HEK293 (cell line): ENCODE data around the gene EREG.
"Not testable (repeated sequence)": the region's sequence is repeated elsewhere in the genome, so short reads cannot be mapped to it uniquely, and the experiment has no call there.

Experiments
- CTCF ChIA-PET: fragments of 350-600 bp; formaldehyde crosslinking; extraction: SDS; loops from one replicate; lab custom pipeline; 2021; ENCODE audit warnings: antibody characterized with exemption; lab: Yijun Ruan, JAX
- POLR2A ChIA-PET: fragments of 300-600 bp; formaldehyde crosslinking; extraction: SDS; loops from one replicate; lab custom pipeline; 2020; ENCODE audit warnings: antibody characterized with exemption, inconsistent platforms; lab: Yijun Ruan, JAX
- H3K27ac ChIP-seq: fragments of 200-500 bp; sonication (Bioruptor generic); 2 replicates; pipeline ENCODE4 v1.5.1; 2014; ENCODE audit warnings: low read depth, low read length, control low read depth, inconsistent platforms; ENCODE audit errors: extremely low read depth
- H3K36me3 ChIP-seq, 2 experiments: fragments of 200-500 bp in 1 of 2; sonication (Bioruptor generic) in 1 of 2; 1 replicate in 1 of 2; 2 replicates in 1 of 2; pipeline ENCODE4 v1.5.1; 2014 to 2017; ENCODE audit warnings: inconsistent platforms in 2 of 2, low read length in 2 of 2; ENCODE audit not compliant: control insufficient read depth in 2 of 2, insufficient read depth in 1 of 2
- H3K4me1 ChIP-seq: fragments of 200-500 bp; sonication (Bioruptor generic); 2 replicates; pipeline ENCODE4 v1.5.1; 2014; ENCODE audit warnings: mild to moderate bottlenecking, low read length, inconsistent platforms; ENCODE audit not compliant: control insufficient read depth, insufficient read depth
- H3K4me3 ChIP-seq: 2 replicates; pipeline ENCODE4 v1.5.1; 2011; ENCODE audit warnings: low read depth, mild to moderate bottlenecking, control low read depth, low read length, moderate library complexity
- H3K9me3 ChIP-seq: fragments of 200-500 bp; sonication (Bioruptor generic); 2 replicates; pipeline ENCODE4 v1.5.1; 2014; ENCODE audit warnings: low read depth, low read length, inconsistent platforms; ENCODE audit not compliant: control insufficient read depth, insufficient read depth
- OSR2 ChIP-seq: fragments of 450-650 bp; formaldehyde crosslinking; IDR thresholded peaks from 2 replicates; pipeline ENCODE4 v1.5.1; 2016; ENCODE audit warnings: missing biosample characterization, missing genetic modification characterization
- SP7 ChIP-seq: fragments of 450-650 bp; formaldehyde crosslinking; IDR thresholded peaks from 2 replicates; pipeline ENCODE4 v1.5.1; 2016; ENCODE audit warnings: missing biosample characterization, missing genetic modification characterization
- ZBTB1 ChIP-seq: fragments of 450-650 bp; formaldehyde crosslinking; IDR thresholded peaks from 2 replicates; pipeline ENCODE4 v1.5.1; 2016; ENCODE audit warnings: missing biosample characterization, missing genetic modification characterization
- ZFP69B ChIP-seq: fragments of 450-650 bp; formaldehyde crosslinking; IDR thresholded peaks from 2 replicates; pipeline ENCODE4 v1.5.1; 2016; ENCODE audit warnings: missing biosample characterization, missing genetic modification characterization
- ZNF121 ChIP-seq: fragments of 450-650 bp; formaldehyde crosslinking; IDR thresholded peaks from 2 replicates; pipeline ENCODE4 v1.5.1; 2016; ENCODE audit warnings: missing biosample characterization, missing genetic modification characterization
- ZNF157 ChIP-seq: fragments of 450-650 bp; formaldehyde crosslinking; IDR thresholded peaks from 2 replicates; pipeline ENCODE4 v1.5.1; 2016; ENCODE audit warnings: missing biosample characterization, missing genetic modification characterization
- ZNF184 ChIP-seq: fragments of 450-650 bp; IDR thresholded peaks from 2 replicates; pipeline ENCODE4 v1.5.1; 2018; ENCODE audit warnings: missing biosample characterization, mild to moderate bottlenecking, missing genetic modification characterization
- ZNF19 ChIP-seq: fragments of 450-650 bp; formaldehyde crosslinking; IDR thresholded peaks from 2 replicates; pipeline ENCODE4; 2016; ENCODE audit warnings: missing biosample characterization, missing genetic modification characterization, low read depth
- ZNF2 ChIP-seq: fragments of 450-650 bp; formaldehyde crosslinking; IDR thresholded peaks from 2 replicates; pipeline ENCODE4 v1.5.1; 2016; ENCODE audit warnings: missing biosample characterization, missing genetic modification characterization
- ZNF239 ChIP-seq: fragments of 450-650 bp; formaldehyde crosslinking; IDR thresholded peaks from 2 replicates; pipeline ENCODE4 v1.5.1; 2016; ENCODE audit warnings: missing biosample characterization, missing genetic modification characterization
- ZNF473 ChIP-seq: fragments of 450-650 bp; formaldehyde crosslinking; IDR thresholded peaks from 2 replicates; pipeline ENCODE4 v1.5.1; 2017; ENCODE audit warnings: missing biosample characterization, missing genetic modification characterization
- ZNF514 ChIP-seq: fragments of 450-650 bp; formaldehyde crosslinking; IDR thresholded peaks from 2 replicates; pipeline ENCODE4 v1.5.1; 2016; ENCODE audit warnings: missing biosample characterization, missing genetic modification characterization
- ZNF529 ChIP-seq: fragments of 450-650 bp; formaldehyde crosslinking; IDR thresholded peaks from 2 replicates; pipeline ENCODE4 v1.5.1; 2017; ENCODE audit warnings: missing genetic modification characterization, missing biosample characterization; ENCODE audit not compliant: insufficient replicate concordance
- ZNF555 ChIP-seq: fragments of 450-650 bp; formaldehyde crosslinking; conservative IDR thresholded peaks from 2 replicates; pipeline ENCODE4 v1.5.1; 2017; ENCODE audit warnings: missing biosample characterization, mild to moderate bottlenecking, missing genetic modification characterization, inconsistent platforms
- ZNF558 ChIP-seq: fragments of 450-650 bp; formaldehyde crosslinking; IDR thresholded peaks from 2 replicates; pipeline ENCODE4 v1.5.1; 2016; ENCODE audit warnings: missing biosample characterization, missing genetic modification characterization
- ZNF621 ChIP-seq: fragments of 450-650 bp; formaldehyde crosslinking; IDR thresholded peaks from 2 replicates; pipeline ENCODE4 v1.5.1; 2017; ENCODE audit warnings: missing biosample characterization, missing genetic modification characterization
- ZNF76 ChIP-seq: fragments of 450-650 bp; formaldehyde crosslinking; IDR thresholded peaks from 2 replicates; pipeline ENCODE4; 2016; ENCODE audit warnings: low read depth, missing biosample characterization, missing genetic modification characterization, borderline replicate concordance
- ZSCAN30 ChIP-seq: fragments of 450-650 bp; IDR thresholded peaks from 2 replicates; pipeline ENCODE4 v1.5.1; 2018; ENCODE audit warnings: missing biosample characterization, mild to moderate bottlenecking, missing genetic modification characterization, moderate library complexity
- TF ChIP-seq, protein P1 (sequence below): fragments of 450-650 bp; formaldehyde crosslinking; IDR thresholded peaks from 2 replicates; pipeline ENCODE4 v1.5.0; 2017; ENCODE audit warnings: missing biosample characterization, missing genetic modification characterization, borderline replicate concordance
- TF ChIP-seq, protein P2 (sequence below): fragments of 450-650 bp; formaldehyde crosslinking; IDR thresholded peaks from 2 replicates; pipeline ENCODE4 v1.5.1; 2016; ENCODE audit warnings: missing biosample characterization, missing genetic modification characterization, low read depth

The EREG gene

DNA sequence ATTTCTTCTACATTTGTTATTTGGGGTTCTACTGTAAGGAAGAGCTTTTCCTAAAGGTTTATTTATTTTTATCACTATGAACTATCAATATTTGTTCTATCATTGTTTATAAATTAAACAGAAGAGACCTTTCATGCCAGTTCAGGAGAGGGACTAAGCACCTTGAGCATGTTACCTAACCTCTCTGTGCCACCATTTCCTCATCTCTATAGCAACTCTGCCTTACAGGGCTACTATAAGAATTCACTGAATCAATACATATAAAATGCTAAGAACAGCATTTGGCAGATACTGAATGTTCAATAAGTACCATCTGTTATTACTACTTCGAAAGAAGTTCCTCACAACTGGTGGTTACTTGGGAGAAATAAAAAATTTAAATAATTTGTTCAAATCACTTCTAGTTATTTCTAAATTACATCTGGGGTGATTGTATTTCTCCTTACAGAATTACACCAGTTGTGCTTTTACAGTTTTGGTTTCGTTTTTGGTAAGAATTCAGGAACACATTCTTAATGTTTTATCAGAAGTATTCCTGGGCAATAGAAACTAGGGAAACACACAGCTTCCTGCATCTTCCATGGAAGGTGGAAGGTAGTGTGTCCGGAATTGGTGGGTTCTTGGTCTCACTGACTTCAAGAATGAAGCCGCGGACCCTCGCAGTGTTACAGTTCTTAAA is 32.9 kb downstream of the EREG start:
- Histone ChIP-seq H3K36me3 (no peaks in the 10 kb centered on the region), H3K4me3 (no peak overlapping the region), H3K9me3 (no peaks in the 10 kb centered on the region), H3K27ac (no peak overlapping the region), H3K4me1 (no peaks in the 10 kb centered on the region)
- ChIA-PET POLR2A (no interaction called here), CTCF (interaction anchor here (0.6 to 0.7 kb wide), 2 partner anchors 39 to 145 kb away, joined by 3 read pairs; no protein-coding TSS in a partner anchor)
- no peak for TF ChIP-seq ZNF19 (tag by site-specific recombination)
- TF ChIP-seq ZBTB1 (tag by site-specific recombination), result no peak
- no peak for TF ChIP-seq ZNF555 (tag by site-specific recombination)
- TF ChIP-seq OSR2 (tag by site-specific recombination), result no peak
- TF ChIP-seq ZNF121 (tag by site-specific recombination), result no peak
- no peak for TF ChIP-seq ZNF239 (tag by site-specific recombination)
- TF ChIP-seq ZNF473, result no peak
- TF ChIP-seq, protein P1, sequence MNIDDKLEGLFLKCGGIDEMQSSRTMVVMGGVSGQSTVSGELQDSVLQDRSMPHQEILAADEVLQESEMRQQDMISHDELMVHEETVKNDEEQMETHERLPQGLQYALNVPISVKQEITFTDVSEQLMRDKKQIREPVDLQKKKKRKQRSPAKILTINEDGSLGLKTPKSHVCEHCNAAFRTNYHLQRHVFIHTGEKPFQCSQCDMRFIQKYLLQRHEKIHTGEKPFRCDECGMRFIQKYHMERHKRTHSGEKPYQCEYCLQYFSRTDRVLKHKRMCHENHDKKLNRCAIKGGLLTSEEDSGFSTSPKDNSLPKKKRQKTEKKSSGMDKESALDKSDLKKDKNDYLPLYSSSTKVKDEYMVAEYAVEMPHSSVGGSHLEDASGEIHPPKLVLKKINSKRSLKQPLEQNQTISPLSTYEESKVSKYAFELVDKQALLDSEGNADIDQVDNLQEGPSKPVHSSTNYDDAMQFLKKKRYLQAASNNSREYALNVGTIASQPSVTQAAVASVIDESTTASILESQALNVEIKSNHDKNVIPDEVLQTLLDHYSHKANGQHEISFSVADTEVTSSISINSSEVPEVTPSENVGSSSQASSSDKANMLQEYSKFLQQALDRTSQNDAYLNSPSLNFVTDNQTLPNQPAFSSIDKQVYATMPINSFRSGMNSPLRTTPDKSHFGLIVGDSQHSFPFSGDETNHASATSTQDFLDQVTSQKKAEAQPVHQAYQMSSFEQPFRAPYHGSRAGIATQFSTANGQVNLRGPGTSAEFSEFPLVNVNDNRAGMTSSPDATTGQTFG (tag by site-specific recombination), result no peak
- no peak for TF ChIP-seq ZNF529 (tag by site-specific recombination)
- TF ChIP-seq ZNF621 (tag by site-specific recombination), result no peak
- no peak for TF ChIP-seq ZNF76 (tag by site-specific recombination)
- no peak for TF ChIP-seq ZSCAN30 (tag by site-specific recombination)
- no peak for TF ChIP-seq ZFP69B (tag by site-specific recombination)
- TF ChIP-seq ZNF558, result no peak
- no peak for TF ChIP-seq ZNF2 (tag by site-specific recombination)
- TF ChIP-seq ZNF514, result no peak
- TF ChIP-seq ZNF157, result no peak
- no peak for TF ChIP-seq ZNF184
- TF ChIP-seq, protein P2, sequence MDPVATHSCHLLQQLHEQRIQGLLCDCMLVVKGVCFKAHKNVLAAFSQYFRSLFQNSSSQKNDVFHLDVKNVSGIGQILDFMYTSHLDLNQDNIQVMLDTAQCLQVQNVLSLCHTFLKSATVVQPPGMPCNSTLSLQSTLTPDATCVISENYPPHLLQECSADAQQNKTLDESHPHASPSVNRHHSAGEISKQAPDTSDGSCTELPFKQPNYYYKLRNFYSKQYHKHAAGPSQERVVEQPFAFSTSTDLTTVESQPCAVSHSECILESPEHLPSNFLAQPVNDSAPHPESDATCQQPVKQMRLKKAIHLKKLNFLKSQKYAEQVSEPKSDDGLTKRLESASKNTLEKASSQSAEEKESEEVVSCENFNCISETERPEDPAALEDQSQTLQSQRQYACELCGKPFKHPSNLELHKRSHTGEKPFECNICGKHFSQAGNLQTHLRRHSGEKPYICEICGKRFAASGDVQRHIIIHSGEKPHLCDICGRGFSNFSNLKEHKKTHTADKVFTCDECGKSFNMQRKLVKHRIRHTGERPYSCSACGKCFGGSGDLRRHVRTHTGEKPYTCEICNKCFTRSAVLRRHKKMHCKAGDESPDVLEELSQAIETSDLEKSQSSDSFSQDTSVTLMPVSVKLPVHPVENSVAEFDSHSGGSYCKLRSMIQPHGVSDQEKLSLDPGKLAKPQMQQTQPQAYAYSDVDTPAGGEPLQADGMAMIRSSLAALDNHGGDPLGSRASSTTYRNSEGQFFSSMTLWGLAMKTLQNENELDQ (tag by site-specific recombination), result no peak
- no peak for TF ChIP-seq SP7 (tag by site-specific recombination)

DNA sequence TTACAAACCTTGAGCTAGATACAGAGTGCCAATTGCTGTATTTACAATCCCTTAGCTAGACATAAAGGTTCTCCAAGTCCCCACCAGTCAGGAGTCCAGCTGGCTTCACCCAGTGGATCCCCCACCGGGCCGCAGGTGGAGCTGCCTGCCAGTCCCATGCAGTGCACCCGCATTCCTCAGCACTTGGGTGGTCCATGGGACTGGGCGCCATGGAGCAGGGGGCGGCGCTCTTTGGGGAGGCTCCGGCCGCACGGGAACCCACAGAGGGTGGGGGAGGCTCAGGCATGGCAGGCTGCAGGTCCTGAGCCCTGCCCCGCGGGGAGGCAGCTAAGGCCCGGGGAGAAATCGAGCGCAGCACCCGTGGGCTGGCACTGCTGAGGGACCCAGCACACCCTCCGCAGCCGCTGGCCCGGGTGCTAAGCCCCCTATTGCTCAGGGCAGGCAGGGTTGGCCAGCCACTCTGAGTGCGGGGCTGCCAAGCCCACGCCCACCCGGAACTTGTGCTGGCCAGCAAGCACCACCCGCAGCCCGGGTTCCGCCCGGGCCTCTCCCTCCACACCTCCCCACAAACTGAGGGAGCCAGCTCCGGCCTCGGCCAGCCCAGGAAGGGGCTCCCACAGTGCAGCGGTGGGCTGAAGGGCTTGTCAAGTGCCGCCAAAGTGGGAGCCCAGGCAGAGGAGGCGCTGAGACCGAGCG is 34.1 kb downstream of the EREG start:
- POLR2A ChIA-PET, H3K27ac ChIP-seq: not testable (repeated sequence)

More for the DNA sequence above, 34.1 kb downstream of the EREG start:
- H3K9me3 ChIP-seq, H3K36me3 ChIP-seq, H3K4me3 ChIP-seq, H3K4me1 ChIP-seq: not testable (repeated sequence)
- CTCF ChIA-PET, result interaction anchor here (0.6 to 0.7 kb wide), 2 partner anchors 144 to 371 kb away, joined by 3 read pairs; no protein-coding TSS in a partner anchor
